Gastrocnemius medialis (tissue), 4 donors: ENCODE data around the gene UGT1A5.

Experiments used
- POLR2A ChIP-seq, 2 donors: fragments of 450-650 bp; IDR thresholded peaks; one replicate each; pipeline ENCODE4 v1.6.1; 2017; ENCODE audit warnings: antibody characterized with exemption in 2 of 2, mild to moderate bottlenecking in 2 of 2, moderate library complexity in 2 of 2
- TF ChIP-seq, protein P1 (sequence below), 5 experiments: fragments of 450-650 bp in 3 of 5; fragments of 200-600 bp in 2 of 5; sonication (generic) in 2 of 5; IDR thresholded peaks in 4 of 5; conservative IDR thresholded peaks in 1 of 5; 1 replicate in 4 of 5; 2 replicates in 1 of 5; pipeline ENCODE4 v1.5.1; 2016 to 2019; ENCODE audit warnings: antibody characterized with exemption in 5 of 5, mild to moderate bottlenecking in 3 of 5, moderate library complexity in 3 of 5

DNA sequence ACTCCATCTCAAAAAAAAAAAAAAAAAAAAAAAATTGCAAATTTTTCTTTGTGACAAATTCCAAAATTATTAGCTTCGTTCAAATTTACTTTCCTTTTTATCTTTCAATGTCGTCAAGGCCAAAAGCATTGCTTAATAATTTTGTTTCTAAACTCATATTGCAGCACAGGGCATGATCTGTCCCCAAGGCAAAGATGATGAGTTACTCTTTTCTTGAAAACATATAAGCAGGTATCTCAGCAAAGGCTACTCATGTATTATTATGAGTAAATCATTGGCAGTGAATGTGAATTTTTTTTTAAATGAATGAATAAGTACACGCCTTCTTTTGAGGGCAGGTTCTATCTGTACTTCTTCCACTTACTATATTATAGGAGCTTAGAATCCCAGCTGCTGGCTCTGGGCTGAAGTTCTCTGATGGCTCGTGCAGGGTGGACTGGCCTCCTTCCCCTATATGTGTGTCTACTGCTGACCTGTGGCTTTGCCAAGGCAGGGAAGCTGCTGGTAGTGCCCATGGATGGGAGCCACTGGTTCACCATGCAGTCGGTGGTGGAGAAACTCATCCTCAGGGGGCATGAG is 31.1 kb upstream of the UGT1A5 start, which contains the start of gene UGT1A7:
- TF ChIP-seq, protein P1, sequence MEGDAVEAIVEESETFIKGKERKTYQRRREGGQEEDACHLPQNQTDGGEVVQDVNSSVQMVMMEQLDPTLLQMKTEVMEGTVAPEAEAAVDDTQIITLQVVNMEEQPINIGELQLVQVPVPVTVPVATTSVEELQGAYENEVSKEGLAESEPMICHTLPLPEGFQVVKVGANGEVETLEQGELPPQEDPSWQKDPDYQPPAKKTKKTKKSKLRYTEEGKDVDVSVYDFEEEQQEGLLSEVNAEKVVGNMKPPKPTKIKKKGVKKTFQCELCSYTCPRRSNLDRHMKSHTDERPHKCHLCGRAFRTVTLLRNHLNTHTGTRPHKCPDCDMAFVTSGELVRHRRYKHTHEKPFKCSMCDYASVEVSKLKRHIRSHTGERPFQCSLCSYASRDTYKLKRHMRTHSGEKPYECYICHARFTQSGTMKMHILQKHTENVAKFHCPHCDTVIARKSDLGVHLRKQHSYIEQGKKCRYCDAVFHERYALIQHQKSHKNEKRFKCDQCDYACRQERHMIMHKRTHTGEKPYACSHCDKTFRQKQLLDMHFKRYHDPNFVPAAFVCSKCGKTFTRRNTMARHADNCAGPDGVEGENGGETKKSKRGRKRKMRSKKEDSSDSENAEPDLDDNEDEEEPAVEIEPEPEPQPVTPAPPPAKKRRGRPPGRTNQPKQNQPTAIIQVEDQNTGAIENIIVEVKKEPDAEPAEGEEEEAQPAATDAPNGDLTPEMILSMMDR (IDR thresholded peaks at IDR 0.05 in 4 of 5, conservative IDR thresholded peaks at IDR 0.05 in 1 of 5): no peak
- no peak for TF ChIP-seq POLR2A (IDR thresholded peaks at IDR 0.05)
